8988T (cell line): ENCODE data around the gene SLC26A4.

Experiments
- DNase-seq: peaks from one replicate; pipeline ENCODE4 v3.0.0; 2011

The SLC26A4 gene

GRCh38 chr7:107661081-107661864, 645 bp downstream of the SLC26A4 start:
- DNase-seq = peak; percentile 18

GRCh38 chr7:107661865-107662379, 1.3 kb downstream of the SLC26A4 start:
- DNase-seq = no peak

DNA sequence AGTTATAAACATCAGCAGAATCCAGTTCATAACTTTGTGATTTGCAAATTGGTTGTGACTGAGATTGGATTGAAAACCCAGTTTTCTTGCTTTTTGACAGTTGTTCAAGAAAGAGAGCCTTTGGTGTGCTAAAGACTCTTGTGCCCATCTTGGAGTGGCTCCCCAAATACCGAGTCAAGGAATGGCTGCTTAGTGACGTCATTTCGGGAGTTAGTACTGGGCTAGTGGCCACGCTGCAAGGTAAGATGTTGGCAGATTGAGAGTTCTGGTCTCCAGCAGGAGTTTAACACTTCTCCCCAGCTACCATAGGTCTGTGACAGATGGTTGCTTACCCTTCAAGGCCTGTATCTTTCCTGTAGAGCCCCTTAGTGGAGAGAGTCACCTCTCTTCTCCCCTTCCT, 2.6 kb downstream of the SLC26A4 start:
- no peak for DNase-seq

DNA sequence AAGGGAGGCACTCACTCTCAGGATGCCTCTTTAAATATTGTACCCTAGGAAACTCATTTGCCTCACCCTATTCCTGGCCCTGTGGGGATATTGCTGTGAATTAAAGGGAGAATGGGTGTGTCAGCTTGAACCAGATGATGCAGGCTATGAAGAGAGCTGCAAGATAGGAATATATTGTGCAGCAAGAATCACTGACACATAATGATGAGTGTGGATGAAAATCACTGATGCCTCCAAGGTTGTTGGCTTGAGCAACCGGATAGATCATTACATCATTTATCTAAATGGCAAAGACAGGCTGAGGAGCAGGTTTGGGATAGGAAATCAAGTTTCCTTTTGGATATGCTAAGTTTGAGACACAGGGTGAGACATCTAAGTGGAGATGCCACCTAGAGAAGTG, 6.2 kb downstream of the SLC26A4 start:
- DNase-seq = no peak

GRCh38 chr7:107667341-107667740, 6.7 kb downstream of the SLC26A4 start:
- no peak for DNase-seq

DNA sequence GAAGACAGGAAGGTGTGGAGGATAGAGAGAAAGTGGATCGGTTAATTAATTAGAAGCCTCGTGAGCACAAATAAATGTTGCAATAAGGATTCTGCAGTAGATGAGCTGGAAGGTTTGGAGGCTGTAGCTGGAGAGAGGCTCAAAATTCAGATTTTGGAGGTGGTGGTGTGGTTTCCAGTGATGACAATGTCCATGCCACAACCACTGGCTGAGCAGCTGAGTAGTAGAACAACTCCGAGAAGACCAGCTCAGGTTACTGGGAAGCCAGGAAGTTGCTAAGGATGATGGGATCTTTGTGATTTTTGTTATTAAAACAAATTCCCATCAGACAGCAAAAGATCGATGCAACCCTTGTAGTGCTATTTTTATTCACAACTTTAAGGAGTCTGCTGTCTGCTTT, 7.7 kb downstream of the SLC26A4 start:
- no peak for DNase-seq

GRCh38 chr7:107672183-107672582, 11.6 kb downstream of the SLC26A4 start:
- DNase-seq = no peak

DNA sequence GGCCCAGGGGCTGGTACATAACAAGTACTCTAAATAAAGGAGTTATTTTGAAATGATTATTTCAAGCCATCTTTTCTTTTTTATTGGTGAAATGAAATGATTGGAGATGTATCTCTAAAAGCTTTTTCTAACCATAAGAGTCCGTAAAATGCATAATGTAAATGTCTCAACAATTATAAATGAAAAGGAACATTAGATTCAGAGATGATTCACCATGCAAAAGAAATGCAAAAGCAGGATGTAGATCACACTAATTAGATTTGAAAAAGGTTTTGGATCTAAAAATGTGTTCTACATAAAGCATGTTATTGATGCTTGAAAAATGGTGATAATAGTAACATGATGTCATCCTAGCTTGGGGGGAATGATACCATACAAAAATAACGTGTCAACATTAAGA, 15.6 kb downstream of the SLC26A4 start:
- no peak for DNase-seq

- DNase-seq = no peak
Observed at GRCh38 chr7:107678110-107678753, 17.6 kb downstream of the SLC26A4 start.

DNA sequence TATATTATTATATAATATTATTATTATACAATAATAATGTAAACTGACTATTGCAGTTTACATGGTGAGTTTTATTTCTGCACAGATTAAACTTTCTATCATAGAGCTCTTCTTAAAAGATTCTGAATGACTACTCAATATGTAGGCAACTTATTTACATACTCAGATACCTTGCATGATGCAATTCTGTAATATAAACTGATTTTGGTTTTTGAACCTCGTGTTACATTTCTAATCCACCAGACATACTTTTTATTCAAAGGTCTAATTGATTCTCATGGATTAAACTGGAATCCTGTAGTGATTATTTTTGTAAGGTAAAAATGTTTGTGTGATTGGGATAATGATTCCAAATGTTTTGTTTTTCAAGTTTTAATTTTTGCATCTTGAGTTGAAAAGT, 19.9 kb downstream of the SLC26A4 start:
- DNase-seq = no peak

- DNase-seq = no peak
Observed at GRCh38 chr7:107682886-107683285, 22.3 kb downstream of the SLC26A4 start.

DNA sequence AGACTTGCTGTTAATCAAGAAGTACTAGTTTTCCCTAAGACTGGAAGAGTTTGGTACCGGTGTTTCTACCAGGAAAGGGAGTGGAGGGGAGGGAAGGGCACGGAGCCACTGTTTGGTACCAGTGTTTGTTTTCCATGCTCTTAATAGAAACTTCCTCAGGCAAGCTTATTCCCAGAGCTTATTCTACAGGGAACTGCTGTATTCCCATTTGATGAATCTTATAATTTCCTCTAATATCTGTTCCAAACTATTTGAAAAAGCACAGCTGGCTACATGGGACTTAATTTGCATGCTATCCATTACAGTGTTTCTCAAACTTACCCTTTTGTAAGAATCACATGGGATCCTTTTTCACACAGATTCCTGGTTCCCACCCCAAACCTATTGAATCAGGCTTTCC, 23.7 kb downstream of the SLC26A4 start:
- DNase-seq = no peak

GRCh38 chr7:107684947-107685463, 24.4 kb downstream of the SLC26A4 start:
- DNase-seq = no peak

- no peak for DNase-seq
Observed at GRCh38 chr7:107686816-107687387, 26.3 kb downstream of the SLC26A4 start.

DNA sequence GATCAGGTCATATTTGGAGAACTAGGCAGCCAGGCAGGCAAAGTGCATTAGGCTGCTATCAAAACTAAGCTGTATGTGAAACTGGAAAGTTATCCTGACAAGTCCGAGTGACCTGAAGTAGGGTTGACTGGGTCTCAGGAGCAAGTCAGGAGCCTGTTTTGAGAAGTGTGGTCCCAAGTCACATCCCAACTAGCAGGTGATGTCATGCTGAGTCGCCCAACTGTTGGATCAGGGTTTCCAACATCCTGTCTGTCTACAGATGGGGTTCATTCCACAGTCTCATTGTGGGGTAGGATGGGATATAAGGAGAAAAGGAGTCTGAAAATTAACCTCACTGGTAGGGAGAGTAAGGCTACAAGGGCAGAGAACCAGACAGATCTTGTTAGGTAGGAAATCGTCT, 27.0 kb downstream of the SLC26A4 start:
- no peak for DNase-seq

GRCh38 chr7:107689553-107689952, 28.9 kb downstream of the SLC26A4 start:
- no peak for DNase-seq

DNA sequence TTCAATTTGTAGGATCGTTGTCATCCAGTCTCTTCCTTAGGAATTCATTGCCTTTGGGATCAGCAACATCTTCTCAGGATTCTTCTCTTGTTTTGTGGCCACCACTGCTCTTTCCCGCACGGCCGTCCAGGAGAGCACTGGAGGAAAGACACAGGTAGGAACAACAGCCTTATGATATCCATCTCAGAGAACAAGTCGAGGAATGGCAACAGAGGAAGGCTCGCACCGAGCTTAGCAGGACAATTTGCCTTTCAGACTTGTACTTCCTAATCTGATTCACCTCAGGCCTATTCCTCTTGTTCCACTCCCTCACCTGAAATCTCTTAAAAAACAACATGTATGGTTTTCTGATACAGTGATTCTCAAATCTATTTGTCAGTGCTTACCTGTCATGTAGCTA, 29.5 kb downstream of the SLC26A4 start:
- no peak for DNase-seq

- DNase-seq = no peak
Observed at GRCh38 chr7:107690611-107691010, 30.0 kb downstream of the SLC26A4 start.

GRCh38 chr7:107691716-107692115, 31.1 kb downstream of the SLC26A4 start:
- no peak for DNase-seq

DNA sequence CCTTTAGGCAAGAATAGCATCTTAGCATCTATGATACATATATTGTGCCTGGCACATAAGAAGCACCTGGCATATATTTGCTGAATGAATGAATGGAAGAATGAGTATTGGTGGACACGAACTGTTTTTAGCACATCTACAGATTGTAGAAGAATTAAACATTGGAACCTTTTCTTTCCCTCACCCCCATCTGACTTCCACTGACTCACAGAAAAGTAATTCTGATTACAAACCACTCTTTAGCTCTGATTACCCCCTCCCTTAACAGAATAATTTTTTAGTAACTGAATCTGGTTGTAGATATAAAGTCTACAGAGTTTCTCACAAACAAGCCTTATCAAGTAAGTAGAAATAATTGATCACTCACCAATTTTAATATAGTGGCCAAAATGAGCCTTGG, 31.9 kb downstream of the SLC26A4 start:
- no peak for DNase-seq

GRCh38 chr7:107693396-107693795, 32.8 kb downstream of the SLC26A4 start:
- no peak for DNase-seq

DNA sequence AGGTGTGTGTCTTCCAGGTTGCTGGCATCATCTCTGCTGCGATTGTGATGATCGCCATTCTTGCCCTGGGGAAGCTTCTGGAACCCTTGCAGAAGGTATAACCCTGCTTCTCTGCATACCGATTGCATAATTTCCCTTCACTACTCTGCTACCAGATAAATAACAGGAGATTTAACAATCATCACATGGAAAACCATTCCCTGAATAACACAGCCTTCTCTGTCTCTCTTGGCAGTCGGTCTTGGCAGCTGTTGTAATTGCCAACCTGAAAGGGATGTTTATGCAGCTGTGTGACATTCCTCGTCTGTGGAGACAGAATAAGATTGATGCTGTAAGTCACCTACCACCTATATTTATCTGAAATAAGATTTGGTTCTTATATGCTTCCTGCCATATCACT, 33.8 kb downstream of the SLC26A4 start:
- DNase-seq = no peak

- no peak for DNase-seq
Observed at GRCh38 chr7:107696330-107696946, 35.8 kb downstream of the SLC26A4 start.
